ENCODE results near the gene TMSB10. TPM values are rescaled to one million over a fixed set of nuclear protein-coding genes. Genes with fewer than 3 reads are reported as not detected.
"Not testable (repeated sequence)": the region's sequence is repeated elsewhere in the genome, so short reads cannot be mapped to it uniquely, and the experiment has no call there.

Gene TMSB10
- total RNA-seq, 1 donor from 2014 or later: 2,218 TPM

GRCh38 chr2:84874381-84875212 lies 30.9 kb upstream of the TMSB10 start:
- Mint-ChIP-seq H3K27ac (peak overlapping the region; percentile 86), H3K4me1 (peaks cover 79% of the 10 kb centered on the region), H3K4me3 (peak overlapping the region; percentile 53), H3K36me3 (ENCODE audit: low read depth) (peaks cover 45% of the 10 kb centered on the region), H3K27me3 (no peaks in the 10 kb centered on the region), H3K9me3 (no peaks in the 10 kb centered on the region)
- DNase-seq: no peak
- intact Hi-C loops (cut with micrococcal nuclease): no loop called here

GRCh38 chr2:84875213-84875560 lies 30.3 kb upstream of the TMSB10 start:
- Mint-ChIP-seq H3K4me1 (peaks cover 76% of the 10 kb centered on the region), H3K9me3 (no peaks in the 10 kb centered on the region), H3K27me3 (no peaks in the 10 kb centered on the region), H3K36me3 (ENCODE audit: low read depth) (peaks cover 44% of the 10 kb centered on the region), H3K4me3 (peak overlapping the region; percentile 53), H3K27ac (peak overlapping the region; percentile 86)
- intact Hi-C loops (cut with micrococcal nuclease): no loop called here
- no peak for DNase-seq

GRCh38 chr2:84875619-84876018 lies 29.8 kb upstream of the TMSB10 start:
- peaks cover 72% of the 10 kb centered on the region for H3K4me1 Mint-ChIP-seq
- H3K27ac Mint-ChIP-seq: peak overlapping the region; percentile 86
- DNase-seq; H3K9me3 Mint-ChIP-seq; intact Hi-C loops (cut with micrococcal nuclease); H3K27me3 Mint-ChIP-seq: not testable (repeated sequence)
- H3K4me3 Mint-ChIP-seq: peak overlapping the region; percentile 53
- peaks cover 41% of the 10 kb centered on the region for H3K36me3 Mint-ChIP-seq (ENCODE audit: low read depth)

DNA sequence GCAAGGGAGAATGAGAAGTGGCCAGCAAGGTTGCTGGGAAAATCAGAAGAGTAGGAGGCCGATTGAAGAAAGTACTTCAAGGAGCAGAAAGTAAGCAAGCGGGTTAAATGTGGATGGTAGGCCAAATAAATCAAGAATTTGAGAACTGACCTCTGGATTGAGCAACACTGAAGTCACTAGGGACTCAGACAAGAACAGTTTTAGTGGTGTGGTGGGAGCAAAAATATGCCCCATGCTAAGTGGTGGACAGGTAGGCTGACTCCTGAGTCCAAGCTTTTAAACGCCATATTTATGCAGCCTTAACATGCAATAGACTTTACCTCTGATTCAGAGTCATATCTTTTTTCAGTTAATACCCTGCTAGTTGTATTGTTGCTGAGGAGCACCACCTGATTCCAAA lies 29.1 kb upstream of the TMSB10 start:
- peak overlapping the region; percentile 31 for H3K4me3 Mint-ChIP-seq
- peaks cover 69% of the 10 kb centered on the region for H3K4me1 Mint-ChIP-seq
- no peak for DNase-seq
- H3K27me3 Mint-ChIP-seq: no peaks in the 10 kb centered on the region
- H3K36me3 Mint-ChIP-seq (ENCODE audit: low read depth): peaks cover 41% of the 10 kb centered on the region
- peak overlapping the region; percentile 68 for H3K27ac Mint-ChIP-seq
- no peaks in the 10 kb centered on the region for H3K9me3 Mint-ChIP-seq
- intact Hi-C loops (cut with micrococcal nuclease): no loop called here

DNA sequence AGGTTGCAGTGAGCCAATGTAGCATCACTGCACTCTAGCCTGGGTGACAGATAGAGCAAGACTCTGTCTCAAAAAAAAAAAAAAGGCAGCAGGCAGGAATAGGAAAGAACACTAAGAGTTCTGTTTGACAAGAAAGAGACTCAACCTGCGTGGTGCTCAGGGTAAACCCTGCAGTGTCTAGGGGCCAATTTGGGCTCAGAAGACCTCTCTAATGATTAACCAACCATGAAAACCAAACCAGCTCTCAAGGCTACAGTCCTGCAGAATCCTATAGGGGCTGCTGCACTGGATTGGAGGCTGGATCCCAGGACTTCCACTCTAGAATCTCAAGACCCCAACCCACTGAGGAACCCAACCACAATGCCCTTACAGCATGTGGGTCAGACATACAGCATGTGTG lies 27.0 kb upstream of the TMSB10 start:
- Mint-ChIP-seq H3K4me1 (peaks cover 75% of the 10 kb centered on the region), H3K4me3 (peak overlapping the region; percentile 98), H3K27ac (peak overlapping the region; percentile 40), H3K9me3 (no peaks in the 10 kb centered on the region), H3K27me3 (no peaks in the 10 kb centered on the region), H3K36me3 (ENCODE audit: low read depth) (peaks cover 32% of the 10 kb centered on the region)
- intact Hi-C loops (cut with micrococcal nuclease): loop anchor here (2.0 kb wide), 1 partner anchor 14 kb away; no protein-coding TSS in a partner anchor
- no peak for DNase-seq

GRCh38 chr2:84878896-84879583 lies 26.4 kb upstream of the TMSB10 start:
- no peaks in the 10 kb centered on the region for H3K9me3 Mint-ChIP-seq
- peaks cover 70% of the 10 kb centered on the region for H3K4me1 Mint-ChIP-seq
- peak overlapping the region; percentile 96 for H3K27ac Mint-ChIP-seq
- intact Hi-C loops (cut with micrococcal nuclease): loop anchor here (2.0 kb wide), 1 partner anchor 14 kb away; no protein-coding TSS in a partner anchor
- peak overlapping the region; percentile 98 for H3K4me3 Mint-ChIP-seq
- no peak for DNase-seq
- peaks cover 27% of the 10 kb centered on the region for H3K36me3 Mint-ChIP-seq (ENCODE audit: low read depth)
- H3K27me3 Mint-ChIP-seq: no peaks in the 10 kb centered on the region

GRCh38 chr2:84879584-84880394 lies 25.7 kb upstream of the TMSB10 start:
- peaks cover 68% of the 10 kb centered on the region for H3K4me1 Mint-ChIP-seq

DNA sequence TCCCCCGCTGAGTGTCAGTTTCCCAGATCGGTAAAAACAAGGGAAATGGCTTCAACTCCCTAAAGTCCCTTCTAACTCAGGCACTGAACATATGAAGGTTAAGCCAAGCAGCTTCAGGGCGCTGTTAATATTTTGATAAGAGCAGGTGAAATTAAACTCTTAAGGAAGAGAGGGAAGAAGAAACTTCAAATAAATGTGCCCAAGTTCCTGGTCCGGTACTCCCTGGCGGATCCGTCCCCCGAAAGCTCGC lies 25.1 kb upstream of the TMSB10 start:
- intact Hi-C loops (cut with micrococcal nuclease): loop anchor here (2.0 to 5.0 kb wide), 4 partner anchors 34 to 363 kb away; partner anchors contain the start of gene DNAH6
- H3K4me3 Mint-ChIP-seq: peak overlapping the region; percentile 98
- H3K36me3 Mint-ChIP-seq (ENCODE audit: low read depth): peaks cover 15% of the 10 kb centered on the region
- DNase-seq: no peak
- H3K27me3 Mint-ChIP-seq: no peaks in the 10 kb centered on the region
- peaks cover 65% of the 10 kb centered on the region for H3K4me1 Mint-ChIP-seq
- H3K27ac Mint-ChIP-seq: peak overlapping the region; percentile 96
- H3K9me3 Mint-ChIP-seq: no peaks in the 10 kb centered on the region

More at GRCh38 chr2:84879584-84880394, 25.7 kb upstream of the TMSB10 start:
- Mint-ChIP-seq H3K36me3 (ENCODE audit: low read depth) (peaks cover 20% of the 10 kb centered on the region), H3K9me3 (no peaks in the 10 kb centered on the region), H3K27ac (peak overlapping the region; percentile 96), H3K4me3 (peak overlapping the region; percentile 98), H3K27me3 (no peaks in the 10 kb centered on the region)
- intact Hi-C loops (cut with micrococcal nuclease): loop anchor here (2.0 to 5.0 kb wide), 5 partner anchors 15 to 362 kb away; partner anchors contain the start of gene DNAH6
- peak; percentile 80 for DNase-seq

DNA sequence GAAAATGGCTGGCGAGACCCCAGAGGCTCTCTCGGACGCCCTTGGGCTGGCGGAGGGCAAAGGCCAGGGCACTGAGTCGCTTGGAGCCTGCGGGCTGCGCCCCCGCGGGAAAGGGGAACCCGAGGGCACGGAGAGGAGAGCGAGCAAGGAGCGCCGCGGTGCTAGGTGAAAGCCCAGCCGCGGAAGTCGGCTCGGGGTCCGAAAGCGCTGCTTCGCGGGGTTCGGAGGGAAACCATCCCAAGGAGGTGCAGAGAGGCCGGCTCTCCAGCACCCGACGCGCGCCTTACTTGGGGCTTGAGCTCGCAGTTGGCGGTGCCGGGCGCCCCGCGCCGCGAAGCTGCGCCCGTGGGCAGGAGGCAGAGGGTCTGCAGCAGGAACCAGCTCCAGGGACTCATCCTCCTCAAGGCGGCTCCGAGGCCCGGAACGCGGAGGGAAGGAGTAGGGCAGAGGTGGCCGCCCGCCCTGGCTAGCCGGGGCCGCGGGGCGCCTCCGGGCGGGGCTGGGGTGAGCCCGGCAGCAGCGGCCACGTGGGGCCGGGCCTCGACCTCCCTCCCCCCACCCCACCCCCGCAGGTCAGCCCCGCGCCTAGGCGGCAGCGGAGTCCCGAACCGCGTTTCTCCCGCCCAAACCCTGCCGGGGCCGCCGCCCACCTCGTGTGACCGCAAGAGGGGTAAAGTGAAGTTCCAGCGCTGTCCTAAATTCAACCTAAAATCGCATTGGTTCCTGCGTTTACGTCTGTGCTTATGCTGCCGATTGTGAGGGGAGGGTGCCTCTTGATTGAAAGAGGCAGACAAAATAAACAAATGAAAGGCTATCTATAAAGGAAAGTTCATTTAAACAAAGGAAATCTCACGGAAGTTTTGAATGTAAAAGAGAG lies 24.6 kb upstream of the TMSB10 start, which contains the start of gene TRABD2A:
TSS of gene TRABD2A (minus strand) at position 440 of the 877 bp plus-strand sequence. CDS start at position 395, 45 bp downstream.
- H3K4me1 Mint-ChIP-seq: peaks cover 59% of the 10 kb centered on the region
- peak within 1 kb of the TSS; percentile 96 for H3K27ac Mint-ChIP-seq
- peak within 1 kb of the TSS; percentile 98 for H3K4me3 Mint-ChIP-seq
- DNase-seq: peak; percentile 89
- H3K9me3 Mint-ChIP-seq: no peaks in the 10 kb centered on the region
- intact Hi-C loops (cut with micrococcal nuclease): loop anchor here (1.0 to 5.0 kb wide), 6 partner anchors 34 to 422 kb away; partner anchors contain the start of genes DNAH6 and SUCLG1
- peaks cover 13% of the 10 kb centered on the region for H3K36me3 Mint-ChIP-seq (ENCODE audit: low read depth)
- no peaks in the 10 kb centered on the region for H3K27me3 Mint-ChIP-seq

DNA sequence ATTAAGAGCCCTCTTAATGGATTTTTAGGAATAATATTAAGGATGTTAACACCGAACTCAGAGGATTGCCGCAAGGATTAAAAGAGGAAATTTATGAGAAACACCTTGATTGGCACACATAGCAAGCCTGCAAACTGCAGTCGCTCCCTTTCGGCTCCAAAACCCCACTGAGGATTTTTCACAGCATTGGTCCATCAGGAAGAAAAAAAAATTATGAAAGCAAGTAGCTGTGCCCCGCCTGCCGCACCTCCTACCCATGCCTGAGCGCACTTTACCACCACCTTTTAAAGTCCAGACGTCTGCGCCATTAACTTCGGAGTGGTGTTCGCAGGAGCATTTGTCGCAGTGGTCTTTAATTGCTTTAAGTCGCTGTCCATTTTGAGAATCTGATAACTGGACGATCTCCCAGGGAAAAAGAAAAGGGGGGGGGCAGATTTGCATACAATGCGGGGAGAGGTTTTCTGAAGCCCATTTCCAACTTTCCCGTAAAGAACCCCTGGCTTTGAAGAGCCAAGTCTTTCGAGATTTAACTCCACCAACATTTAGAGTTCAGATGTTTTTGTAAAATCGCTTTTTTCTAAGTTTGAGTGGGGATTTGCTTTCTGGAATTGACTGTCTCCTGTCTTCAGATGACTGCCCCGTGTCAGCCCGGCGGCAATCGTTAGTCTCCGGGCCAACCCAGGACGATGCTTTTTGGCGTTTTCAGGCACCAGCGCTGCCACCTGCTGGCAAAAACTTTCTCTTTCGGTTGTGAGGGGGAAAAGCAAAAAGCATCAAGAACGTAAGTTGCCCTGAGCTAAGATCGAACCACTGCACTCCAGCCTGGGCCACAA lies 23.7 kb upstream of the TMSB10 start:
- intact Hi-C loops (cut with micrococcal nuclease): loop anchor here (1.0 to 5.0 kb wide), 9 partner anchors 24 to 422 kb away; partner anchors contain the start of genes DNAH6, SUCLG1 and TMSB10
- H3K27ac Mint-ChIP-seq: peak overlapping the region; percentile 96
- peak overlapping the region; percentile 94 for H3K4me3 Mint-ChIP-seq
- peak; percentile 96 for DNase-seq
- H3K36me3 Mint-ChIP-seq (ENCODE audit: low read depth): peaks cover 9% of the 10 kb centered on the region
- no peaks in the 10 kb centered on the region for H3K27me3 Mint-ChIP-seq
- no peaks in the 10 kb centered on the region for H3K9me3 Mint-ChIP-seq
- peaks cover 54% of the 10 kb centered on the region for H3K4me1 Mint-ChIP-seq

GRCh38 chr2:84882414-84882738 lies 23.1 kb upstream of the TMSB10 start:
- peaks cover 54% of the 10 kb centered on the region for H3K4me1 Mint-ChIP-seq
- DNase-seq: no peak
- H3K27me3 Mint-ChIP-seq: no peaks in the 10 kb centered on the region

More at GRCh38 chr2:84882414-84882738, 23.1 kb upstream of the TMSB10 start:
- no peaks in the 10 kb centered on the region for H3K9me3 Mint-ChIP-seq
- H3K27ac Mint-ChIP-seq: peak overlapping the region; percentile 96
- H3K36me3 Mint-ChIP-seq (ENCODE audit: low read depth): peaks cover 9% of the 10 kb centered on the region
- peak overlapping the region; percentile 94 for H3K4me3 Mint-ChIP-seq
- intact Hi-C loops (cut with micrococcal nuclease): loop anchor here (1.0 to 5.0 kb wide), 4 partner anchors 23 to 387 kb away; partner anchors contain the start of genes DNAH6 and TMSB10
